Activated T-helper 17 cell treated with anti-CD3 and anti-CD28 coated beads, Interleukin-2, amount 50 U/mL, for 72 hours (primary cell): Measurements from ENCODE around the gene NSMCE1. TPM values are rescaled to one million over a fixed set of nuclear protein-coding genes. Genes with fewer than 3 reads are reported as not detected.
"Not testable (repeated sequence)": the region's sequence is repeated elsewhere in the genome, so short reads cannot be mapped to it uniquely, and the experiment has no call there.

Experiments
- ATAC-seq: fragments of 150-1000 bp; cut with Tn5 transposase; replicated peaks from 2 replicates; pipeline ENCODE4 v1.10.0; 2021; ENCODE audit warnings: mild to moderate bottlenecking, moderate library complexity
- H3K27ac Mint-ChIP-seq: one replicate; pipeline ENCODE4 v1.8.0; 2022; ENCODE audit warnings: mixed read lengths
- H3K27me3 Mint-ChIP-seq: one replicate; pipeline ENCODE4 v1.8.0; 2022; ENCODE audit warnings: mixed read lengths
- H3K36me3 Mint-ChIP-seq: one replicate; pipeline ENCODE4 v1.8.0; 2022; ENCODE audit warnings: low read depth, mild to moderate bottlenecking, mixed read lengths
- H3K4me1 Mint-ChIP-seq: one replicate; pipeline ENCODE4 v1.8.0; 2022; ENCODE audit warnings: mixed read lengths
- H3K4me3 Mint-ChIP-seq: one replicate; pipeline ENCODE4 v1.8.0; 2022; ENCODE audit warnings: mild to moderate bottlenecking, mixed read lengths
- H3K9me3 Mint-ChIP-seq: one replicate; pipeline ENCODE4 v1.8.0; 2022; ENCODE audit warnings: mixed read lengths
- total RNA-seq, 2 donors: library from RNA; stranded (reverse); gene quantifications; one replicate each; pipeline ENCODE4 v1.2.3, GENCODE V29; 2022

The NSMCE1 gene
- total RNA-seq, 2 donors from 2014 or later, result 59.6 to 99.8 TPM

- Mint-ChIP-seq H3K36me3 (peaks cover 69% of the 10 kb centered on the region), H3K4me1 (peaks cover 62% of the 10 kb centered on the region), H3K4me3 (peak overlapping the region; percentile 61), H3K27ac (peak overlapping the region; percentile 68)
- not testable (repeated sequence) for H3K9me3 Mint-ChIP-seq, ATAC-seq, H3K27me3 Mint-ChIP-seq
Observed at GRCh38 chr16:27248886-27249285, 19.7 kb downstream of the NSMCE1 start.

- H3K27ac Mint-ChIP-seq, result peak overlapping the region; percentile 88
- H3K36me3 Mint-ChIP-seq, result peaks cover 61% of the 10 kb centered on the region
- peaks cover 62% of the 10 kb centered on the region for H3K4me1 Mint-ChIP-seq
- peak overlapping the region; percentile 61 for H3K4me3 Mint-ChIP-seq
- no peaks in the 10 kb centered on the region for H3K9me3 Mint-ChIP-seq
- H3K27me3 Mint-ChIP-seq, result no peaks in the 10 kb centered on the region
- no peak for ATAC-seq
Observed at GRCh38 chr16:27248036-27248435, 20.5 kb downstream of the NSMCE1 start.

GRCh38 chr16:27247076-27247475, 21.5 kb downstream of the NSMCE1 start:
- not testable (repeated sequence) for H3K9me3 Mint-ChIP-seq, H3K27me3 Mint-ChIP-seq, ATAC-seq
- Mint-ChIP-seq H3K27ac (peak overlapping the region; percentile 88), H3K4me1 (peaks cover 67% of the 10 kb centered on the region), H3K4me3 (peak overlapping the region; percentile 61), H3K36me3 (peaks cover 54% of the 10 kb centered on the region)

GRCh38 chr16:27246439-27246838, 22.1 kb downstream of the NSMCE1 start:
- Mint-ChIP-seq H3K4me3 (peak overlapping the region; percentile 61), H3K36me3 (peaks cover 48% of the 10 kb centered on the region), H3K4me1 (peaks cover 64% of the 10 kb centered on the region), H3K27ac (peak overlapping the region; percentile 88), H3K27me3 (no peaks in the 10 kb centered on the region), H3K9me3 (no peaks in the 10 kb centered on the region)
- no peak for ATAC-seq

GRCh38 chr16:27245276-27246172, 23.0 kb downstream of the NSMCE1 start:
- H3K27ac Mint-ChIP-seq, result peak overlapping the region; percentile 88
- peaks cover 61% of the 10 kb centered on the region for H3K4me1 Mint-ChIP-seq
- H3K4me3 Mint-ChIP-seq, result peak overlapping the region; percentile 61
- ATAC-seq, result peak; percentile 94
- peaks cover 44% of the 10 kb centered on the region for H3K36me3 Mint-ChIP-seq
- H3K27me3 Mint-ChIP-seq, result no peaks in the 10 kb centered on the region
- no peaks in the 10 kb centered on the region for H3K9me3 Mint-ChIP-seq

- Mint-ChIP-seq H3K36me3 (peaks cover 33% of the 10 kb centered on the region), H3K4me3 (peak overlapping the region; percentile 61), H3K9me3 (no peaks in the 10 kb centered on the region)
Observed at GRCh38 chr16:27244363-27244755, 24.2 kb downstream of the NSMCE1 start.

GRCh38 chr16:27243725-27244362, 24.7 kb downstream of the NSMCE1 start:
- no peak for ATAC-seq
- Mint-ChIP-seq H3K27ac (peak overlapping the region; percentile 88), H3K27me3 (no peaks in the 10 kb centered on the region), H3K9me3 (no peaks in the 10 kb centered on the region), H3K4me3 (peak overlapping the region; percentile 61), H3K36me3 (peaks cover 31% of the 10 kb centered on the region), H3K4me1 (peaks cover 56% of the 10 kb centered on the region)

More at GRCh38 chr16:27244363-27244755, 24.2 kb downstream of the NSMCE1 start:
- H3K27me3 Mint-ChIP-seq, result no peaks in the 10 kb centered on the region
- ATAC-seq, result no peak
- H3K4me1 Mint-ChIP-seq, result peaks cover 58% of the 10 kb centered on the region
- H3K27ac Mint-ChIP-seq, result peak overlapping the region; percentile 88

GRCh38 chr16:27242868-27243590, 25.5 kb downstream of the NSMCE1 start:
- peak; percentile 13 for ATAC-seq
- Mint-ChIP-seq H3K36me3 (peaks cover 26% of the 10 kb centered on the region), H3K27me3 (no peaks in the 10 kb centered on the region), H3K9me3 (no peaks in the 10 kb centered on the region), H3K4me3 (peak overlapping the region; percentile 61), H3K4me1 (peaks cover 62% of the 10 kb centered on the region), H3K27ac (peak overlapping the region; percentile 88)

- no peak for ATAC-seq
- Mint-ChIP-seq H3K27me3 (no peaks in the 10 kb centered on the region), H3K36me3 (peaks cover 26% of the 10 kb centered on the region)
Observed at GRCh38 chr16:27242398-27242797, 26.2 kb downstream of the NSMCE1 start.

GRCh38 chr16:27241658-27242057, 26.9 kb downstream of the NSMCE1 start:
- Mint-ChIP-seq H3K36me3 (peaks cover 29% of the 10 kb centered on the region), H3K9me3 (no peaks in the 10 kb centered on the region), H3K27me3 (no peaks in the 10 kb centered on the region), H3K27ac (peak overlapping the region; percentile 53), H3K4me3 (peak overlapping the region; percentile 61), H3K4me1 (peaks cover 64% of the 10 kb centered on the region)
- no peak for ATAC-seq

More at GRCh38 chr16:27242398-27242797, 26.2 kb downstream of the NSMCE1 start:
- Mint-ChIP-seq H3K4me3 (peak overlapping the region; percentile 61), H3K27ac (peak overlapping the region; percentile 88), H3K4me1 (peaks cover 62% of the 10 kb centered on the region), H3K9me3 (no peaks in the 10 kb centered on the region)

- no peak overlapping the region for H3K4me3 Mint-ChIP-seq
- H3K36me3 Mint-ChIP-seq, result peaks cover 30% of the 10 kb centered on the region
- H3K4me1 Mint-ChIP-seq, result peaks cover 66% of the 10 kb centered on the region
- H3K27me3 Mint-ChIP-seq, result no peaks in the 10 kb centered on the region
- H3K9me3 Mint-ChIP-seq, result no peaks in the 10 kb centered on the region
- ATAC-seq, result no peak
- peak overlapping the region; percentile 98 for H3K27ac Mint-ChIP-seq
Observed at GRCh38 chr16:27240948-27241531, 27.5 kb downstream of the NSMCE1 start.

- Mint-ChIP-seq H3K9me3 (no peaks in the 10 kb centered on the region), H3K4me3 (no peak overlapping the region), H3K4me1 (peaks cover 66% of the 10 kb centered on the region), H3K36me3 (peaks cover 30% of the 10 kb centered on the region), H3K27ac (peak overlapping the region; percentile 98), H3K27me3 (no peaks in the 10 kb centered on the region)
- no peak for ATAC-seq
Observed at GRCh38 chr16:27239906-27240655, 28.5 kb downstream of the NSMCE1 start.

- Mint-ChIP-seq H3K27ac (peak overlapping the region; percentile 98), H3K36me3 (peaks cover 35% of the 10 kb centered on the region), H3K9me3 (no peaks in the 10 kb centered on the region), H3K27me3 (no peaks in the 10 kb centered on the region), H3K4me1 (peaks cover 62% of the 10 kb centered on the region), H3K4me3 (peak overlapping the region; percentile 82)
- no peak for ATAC-seq
Observed at GRCh38 chr16:27239026-27239425, 29.5 kb downstream of the NSMCE1 start.
